Effector memory CD4-positive, alpha-beta T cell (primary cell): ENCODE results near the gene PAX6.

Source experiments
- DNase-seq, 3 donors: peaks; one replicate each; pipeline ENCODE4 v3.0.0-alpha.2; 2020
- H3K27ac ChIP-seq: 2 replicates; pipeline ENCODE4 v1.7.0; 2013; ENCODE audit warnings: mild to moderate bottlenecking, low read length, moderate library complexity; ENCODE audit not compliant: insufficient read depth, poor library complexity, severe bottlenecking
- H3K27me3 ChIP-seq: replicated peaks from 2 replicates; pipeline ENCODE4 v1.7.0; 2013; ENCODE audit warnings: mild to moderate bottlenecking, low read length; ENCODE audit not compliant: insufficient read depth, control insufficient read depth, poor library complexity, severe bottlenecking
- H3K36me3 ChIP-seq: 2 replicates; pipeline ENCODE4 v1.7.0; 2013; ENCODE audit warnings: mild to moderate bottlenecking, low read length, moderate library complexity; ENCODE audit not compliant: control insufficient read depth, insufficient read depth
- H3K4me1 ChIP-seq: 2 replicates; pipeline ENCODE4 v1.7.0; 2013; ENCODE audit warnings: low read length, mild to moderate bottlenecking; ENCODE audit not compliant: control insufficient read depth, insufficient read depth, poor library complexity, severe bottlenecking
- H3K4me3 ChIP-seq: 2 replicates; pipeline ENCODE4 v1.7.0; 2013; ENCODE audit warnings: low read length, low read depth, mild to moderate bottlenecking; ENCODE audit not compliant: insufficient read depth, poor library complexity, severe bottlenecking
- H3K9me3 ChIP-seq: 2 replicates; pipeline ENCODE4 v1.7.0; 2013; ENCODE audit warnings: mild to moderate bottlenecking, low read length, moderate library complexity; ENCODE audit not compliant: control insufficient read depth

PAX6 gene

GRCh38 chr11:31830406-31830805, 19.3 kb upstream of the PAX6 start:
- Histone ChIP-seq H3K9me3 (no peaks in the 10 kb centered on the region), H3K4me1 (no peaks in the 10 kb centered on the region), H3K36me3 (no peaks in the 10 kb centered on the region), H3K27ac (no peak overlapping the region), H3K27me3 (peaks cover 42% of the 10 kb centered on the region), H3K4me3 (no peak overlapping the region)
- no peak for DNase-seq

GRCh38 chr11:31828217-31828616, 17.1 kb upstream of the PAX6 start:
- H3K4me3 ChIP-seq: no peak overlapping the region
- peaks cover 61% of the 10 kb centered on the region for H3K27me3 ChIP-seq
- DNase-seq: no peak
- no peak overlapping the region for H3K27ac ChIP-seq
- no peaks in the 10 kb centered on the region for H3K4me1 ChIP-seq
- no peaks in the 10 kb centered on the region for H3K9me3 ChIP-seq
- no peaks in the 10 kb centered on the region for H3K36me3 ChIP-seq

- Histone ChIP-seq H3K4me3 (no peak overlapping the region), H3K27me3 (peaks cover 67% of the 10 kb centered on the region)
- DNase-seq: no peak
These were observed 16.5 kb upstream of the PAX6 start for GRCh38 chr11:31827455-31828206.

GRCh38 chr11:31826536-31827438, 15.7 kb upstream of the PAX6 start:
- peaks cover 75% of the 10 kb centered on the region for H3K27me3 ChIP-seq
- H3K4me3 ChIP-seq: no peak overlapping the region
- DNase-seq: no peak
- no peak overlapping the region for H3K27ac ChIP-seq
- no peaks in the 10 kb centered on the region for H3K36me3 ChIP-seq
- no peaks in the 10 kb centered on the region for H3K4me1 ChIP-seq
- H3K9me3 ChIP-seq: no peaks in the 10 kb centered on the region

More at GRCh38 chr11:31827455-31828206, 16.5 kb upstream of the PAX6 start:
- Histone ChIP-seq H3K27ac (no peak overlapping the region), H3K36me3 (no peaks in the 10 kb centered on the region), H3K4me1 (no peaks in the 10 kb centered on the region), H3K9me3 (no peaks in the 10 kb centered on the region)

GRCh38 chr11:31825838-31826484, 14.8 kb upstream of the PAX6 start:
- Histone ChIP-seq H3K4me1 (no peaks in the 10 kb centered on the region), H3K9me3 (no peaks in the 10 kb centered on the region), H3K36me3 (no peaks in the 10 kb centered on the region), H3K4me3 (no peak overlapping the region), H3K27ac (no peak overlapping the region), H3K27me3 (peaks cover 83% of the 10 kb centered on the region)
- DNase-seq: no peak

- H3K4me3 ChIP-seq: no peak overlapping the region
- no peaks in the 10 kb centered on the region for H3K4me1 ChIP-seq
- H3K9me3 ChIP-seq: no peaks in the 10 kb centered on the region
- H3K27ac ChIP-seq: no peak overlapping the region
- no peak for DNase-seq
- H3K27me3 ChIP-seq: peaks cover 88% of the 10 kb centered on the region
- H3K36me3 ChIP-seq: no peaks in the 10 kb centered on the region
These were observed 14.0 kb upstream of the PAX6 start for GRCh38 chr11:31824879-31825837.

GRCh38 chr11:31824332-31824878, 13.3 kb upstream of the PAX6 start:
- Histone ChIP-seq H3K4me3 (no peak overlapping the region), H3K9me3 (no peaks in the 10 kb centered on the region), H3K27me3 (peaks cover 90% of the 10 kb centered on the region), H3K36me3 (no peaks in the 10 kb centered on the region), H3K4me1 (no peaks in the 10 kb centered on the region), H3K27ac (no peak overlapping the region)
- DNase-seq: no peak

GRCh38 chr11:31823644-31824331, 12.7 kb upstream of the PAX6 start:
- no peak overlapping the region for H3K4me3 ChIP-seq
- H3K9me3 ChIP-seq: peaks cover 1% of the 10 kb centered on the region
- H3K27ac ChIP-seq: no peak overlapping the region
- no peak for DNase-seq
- no peaks in the 10 kb centered on the region for H3K4me1 ChIP-seq
- H3K27me3 ChIP-seq: peaks cover 92% of the 10 kb centered on the region
- H3K36me3 ChIP-seq: no peaks in the 10 kb centered on the region
